22Rv1 (cell line): Measurements from ENCODE around the gene SLC39A11.
"Not testable (repeated sequence)": the region's sequence is repeated elsewhere in the genome, so short reads cannot be mapped to it uniquely, and the experiment has no call there.

Source experiments
- ZFX ChIP-seq: fragments of 450-650 bp; IDR thresholded peaks from 2 replicates; pipeline ENCODE4 v1.6.1; 2017; ENCODE audit warnings: antibody characterized with exemption, borderline replicate concordance
- TF ChIP-seq, protein P1 (sequence below): fragments of 450-650 bp; IDR thresholded peaks from 2 replicates; pipeline ENCODE4 v1.5.1; 2017; ENCODE audit warnings: mild to moderate bottlenecking

DNA sequence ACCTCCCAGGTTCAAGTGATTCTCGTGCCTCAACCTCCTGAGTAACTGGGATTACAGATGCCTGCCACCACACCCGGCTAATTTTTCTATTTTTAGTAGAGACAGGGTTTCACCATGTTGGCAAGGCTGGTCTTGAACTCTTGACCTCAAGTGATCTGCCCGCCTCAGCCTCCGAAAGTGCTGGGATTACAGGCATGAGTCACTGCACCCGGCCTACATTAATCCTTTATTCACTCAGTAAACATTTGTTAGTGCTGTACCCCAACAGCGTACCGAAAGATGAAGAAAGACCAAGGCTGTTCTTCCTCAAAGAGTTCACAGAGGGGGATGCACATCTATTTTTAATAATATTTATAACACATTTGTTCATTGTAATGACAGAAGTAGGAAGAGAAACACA is 196.2 kb downstream of the SLC39A11 start:
- TF ChIP-seq, protein P1, sequence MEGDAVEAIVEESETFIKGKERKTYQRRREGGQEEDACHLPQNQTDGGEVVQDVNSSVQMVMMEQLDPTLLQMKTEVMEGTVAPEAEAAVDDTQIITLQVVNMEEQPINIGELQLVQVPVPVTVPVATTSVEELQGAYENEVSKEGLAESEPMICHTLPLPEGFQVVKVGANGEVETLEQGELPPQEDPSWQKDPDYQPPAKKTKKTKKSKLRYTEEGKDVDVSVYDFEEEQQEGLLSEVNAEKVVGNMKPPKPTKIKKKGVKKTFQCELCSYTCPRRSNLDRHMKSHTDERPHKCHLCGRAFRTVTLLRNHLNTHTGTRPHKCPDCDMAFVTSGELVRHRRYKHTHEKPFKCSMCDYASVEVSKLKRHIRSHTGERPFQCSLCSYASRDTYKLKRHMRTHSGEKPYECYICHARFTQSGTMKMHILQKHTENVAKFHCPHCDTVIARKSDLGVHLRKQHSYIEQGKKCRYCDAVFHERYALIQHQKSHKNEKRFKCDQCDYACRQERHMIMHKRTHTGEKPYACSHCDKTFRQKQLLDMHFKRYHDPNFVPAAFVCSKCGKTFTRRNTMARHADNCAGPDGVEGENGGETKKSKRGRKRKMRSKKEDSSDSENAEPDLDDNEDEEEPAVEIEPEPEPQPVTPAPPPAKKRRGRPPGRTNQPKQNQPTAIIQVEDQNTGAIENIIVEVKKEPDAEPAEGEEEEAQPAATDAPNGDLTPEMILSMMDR = not testable (repeated sequence)
- TF ChIP-seq ZFX = not testable (repeated sequence)
